T-helper 2 cell treated with Interferon-gamma antibody and Interleukin-4, amounts not matched to agents 5 μg/mL and 100 μg/mL, for 36 hours (primary cell): ENCODE results near the gene APOBEC3F.

Source experiments
- DNase-seq: peaks from one replicate; pipeline ENCODE4 v3.0.0; 2021; ENCODE audit warnings: low spot score
- H3K27ac Mint-ChIP-seq: one replicate; pipeline ENCODE4 v1.8.0; 2021; ENCODE audit warnings: mild to moderate bottlenecking, mixed read lengths
- H3K27me3 Mint-ChIP-seq: one replicate; pipeline ENCODE4 v1.8.0; 2021; ENCODE audit warnings: low read depth, mixed read lengths
- H3K36me3 Mint-ChIP-seq: one replicate; pipeline ENCODE4 v1.8.0; 2021; ENCODE audit warnings: low read depth, mixed read lengths
- H3K4me1 Mint-ChIP-seq: one replicate; pipeline ENCODE4 v1.8.0; 2021; ENCODE audit warnings: low read depth, mixed read lengths
- H3K4me3 Mint-ChIP-seq: one replicate; pipeline ENCODE4 v1.8.0; 2022; ENCODE audit warnings: mild to moderate bottlenecking, moderate library complexity, mixed read lengths
- H3K9me3 Mint-ChIP-seq: one replicate; pipeline ENCODE4 v1.8.0; 2021; ENCODE audit warnings: mixed read lengths

Gene APOBEC3F

GRCh38 chr22:39087881-39088684 lies 47.4 kb downstream of the APOBEC3F start:
- Mint-ChIP-seq H3K36me3 (peaks cover 22% of the 10 kb centered on the region), H3K4me1 (peaks cover 61% of the 10 kb centered on the region), H3K4me3 (no peak overlapping the region), H3K27ac (peak overlapping the region; percentile 79), H3K27me3 (no peaks in the 10 kb centered on the region), H3K9me3 (no peaks in the 10 kb centered on the region)
- no peak for DNase-seq

DNA sequence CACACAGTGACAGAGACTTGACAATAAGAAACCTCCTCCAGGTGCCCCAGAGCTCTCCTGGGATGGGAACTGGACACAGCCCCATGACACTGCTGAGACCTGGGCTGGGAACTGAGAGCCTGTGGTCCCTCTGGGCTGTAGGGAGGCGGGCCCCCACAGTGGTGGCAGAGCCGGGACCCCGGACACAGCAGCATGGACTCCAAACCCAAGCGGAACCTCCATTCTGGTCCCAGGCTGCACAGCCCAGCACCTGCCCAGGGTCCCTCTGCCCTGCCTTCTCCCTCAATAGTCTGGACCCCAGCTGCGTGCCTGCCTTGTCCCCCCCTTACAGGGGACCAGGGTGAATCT lies 48.0 kb downstream of the APOBEC3F start:
- Mint-ChIP-seq H3K27ac (peak overlapping the region; percentile 97), H3K9me3 (no peaks in the 10 kb centered on the region), H3K4me3 (no peak overlapping the region), H3K4me1 (peaks cover 62% of the 10 kb centered on the region), H3K27me3 (no peaks in the 10 kb centered on the region), H3K36me3 (peaks cover 16% of the 10 kb centered on the region)
- no peak for DNase-seq

DNA sequence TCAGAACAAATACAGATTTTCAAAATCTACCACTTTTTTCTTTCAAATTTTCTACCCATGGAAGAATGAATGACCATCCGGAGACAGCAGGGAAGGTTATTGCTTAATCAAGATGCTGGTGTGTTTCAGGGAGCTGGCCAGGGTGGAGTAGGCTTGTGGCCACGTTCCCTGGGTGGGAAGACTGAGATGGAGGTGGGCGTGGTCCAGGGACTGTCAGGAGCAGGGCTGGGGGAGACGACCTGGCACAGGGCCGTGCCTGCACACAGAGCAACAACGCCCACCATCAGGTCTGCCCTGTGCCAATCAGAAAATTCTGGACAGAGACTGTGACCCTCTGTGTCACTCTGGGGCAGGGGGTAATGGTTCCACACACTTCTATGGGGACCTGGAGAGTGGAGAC lies 49.3 kb downstream of the APOBEC3F start:
- Mint-ChIP-seq H3K4me3 (peak overlapping the region; percentile 81), H3K27ac (peak overlapping the region; percentile 97), H3K9me3 (no peaks in the 10 kb centered on the region), H3K36me3 (peaks cover 15% of the 10 kb centered on the region), H3K27me3 (no peaks in the 10 kb centered on the region), H3K4me1 (peaks cover 71% of the 10 kb centered on the region)
- no peak for DNase-seq

DNA sequence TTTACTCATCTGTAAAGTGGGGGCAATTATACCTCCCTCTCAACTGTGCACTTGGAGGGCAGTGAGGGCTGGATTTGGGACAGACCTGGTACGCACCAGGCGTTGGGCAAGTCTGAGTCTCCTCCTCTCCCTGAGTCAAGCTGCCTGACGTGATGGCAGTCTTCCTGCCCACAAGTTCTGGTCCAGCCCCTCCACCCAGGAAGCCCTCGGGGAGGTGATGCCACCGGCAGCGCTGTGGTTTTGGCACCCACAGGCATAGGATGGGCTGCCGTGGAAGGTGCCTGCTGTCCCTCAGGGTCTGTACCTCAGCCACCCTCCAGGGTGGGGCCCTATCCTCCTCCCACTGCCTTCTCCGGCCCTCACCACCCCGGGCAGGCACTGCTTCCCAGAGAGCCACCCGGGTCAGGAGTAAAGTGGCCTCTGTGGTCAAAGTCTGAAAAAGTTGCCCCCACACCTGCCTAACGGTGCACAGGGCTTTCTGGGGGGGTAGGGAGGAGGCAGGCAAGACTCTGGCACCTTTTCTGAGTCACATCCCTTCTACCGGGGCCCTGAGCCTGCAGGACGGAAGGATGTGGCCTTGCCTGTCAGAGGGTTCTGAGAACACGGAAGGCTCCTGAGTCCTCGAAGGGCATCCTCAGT lies 49.9 kb downstream of the APOBEC3F start:
- DNase-seq = peak; percentile 81
- Mint-ChIP-seq H3K9me3 (no peaks in the 10 kb centered on the region), H3K4me1 (peaks cover 76% of the 10 kb centered on the region), H3K27ac (peak overlapping the region; percentile 97), H3K27me3 (no peaks in the 10 kb centered on the region), H3K36me3 (peaks cover 12% of the 10 kb centered on the region), H3K4me3 (peak overlapping the region; percentile 81)

DNA sequence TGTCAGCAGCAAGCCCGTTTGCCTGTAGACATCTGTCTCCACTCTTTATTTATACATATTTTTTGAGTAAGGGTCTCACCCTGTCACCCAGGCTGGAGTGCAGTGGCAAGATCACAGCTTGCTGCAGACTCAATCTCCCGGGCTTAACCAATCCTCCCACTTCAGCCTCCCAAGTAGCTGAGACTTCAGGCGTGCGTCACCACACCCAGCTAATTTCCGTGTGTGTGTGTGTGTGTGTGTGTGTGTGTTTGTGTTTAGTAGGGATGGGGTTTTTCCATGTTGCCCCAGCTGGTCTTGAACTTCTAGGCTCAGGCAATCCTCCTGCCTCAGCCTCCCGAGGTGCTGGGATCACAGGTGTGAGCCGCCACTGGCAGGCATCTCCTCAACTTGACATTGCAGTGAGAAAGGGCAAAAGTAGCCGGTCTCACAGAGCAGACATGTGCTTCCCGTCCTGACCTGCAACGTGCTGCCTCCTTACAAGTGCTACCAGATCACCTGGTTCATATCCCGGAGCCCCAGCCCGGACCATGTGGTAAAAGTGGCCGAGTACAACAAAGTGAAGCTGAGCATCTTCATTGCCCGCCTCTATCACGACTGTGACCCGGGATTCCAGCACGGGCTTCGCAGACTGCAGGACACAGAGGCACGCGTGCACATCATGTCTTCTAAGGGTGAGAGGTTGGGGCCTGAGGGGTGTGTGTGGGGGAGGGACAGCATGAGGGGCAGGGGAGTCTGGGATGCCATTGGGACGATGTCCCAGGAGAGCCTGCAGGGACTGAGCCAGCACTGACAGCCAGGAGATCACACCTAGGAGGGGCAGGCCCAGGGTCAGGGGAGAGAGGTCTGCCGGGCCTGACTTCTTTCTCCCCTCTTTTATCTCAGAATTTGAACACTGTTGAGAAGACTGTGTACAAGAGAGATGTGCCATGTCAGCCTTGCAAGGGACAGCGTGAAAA lies 50.7 kb downstream of the APOBEC3F start:
- Mint-ChIP-seq H3K9me3 (no peaks in the 10 kb centered on the region), H3K4me1 (peaks cover 81% of the 10 kb centered on the region), H3K27ac (peak overlapping the region; percentile 97), H3K36me3 (peaks cover 10% of the 10 kb centered on the region), H3K4me3 (peak overlapping the region; percentile 81), H3K27me3 (no peaks in the 10 kb centered on the region)
- no peak for DNase-seq

- peak; percentile 27 for DNase-seq
- H3K4me3 Mint-ChIP-seq = peak overlapping the region; percentile 81
- H3K4me1 Mint-ChIP-seq = peaks cover 82% of the 10 kb centered on the region
- H3K27ac Mint-ChIP-seq = peak overlapping the region; percentile 97
- H3K27me3 Mint-ChIP-seq = no peaks in the 10 kb centered on the region
- no peaks in the 10 kb centered on the region for H3K9me3 Mint-ChIP-seq
- H3K36me3 Mint-ChIP-seq = peaks cover 6% of the 10 kb centered on the region
Measured at GRCh38 chr22:39092111-39092862, 51.6 kb downstream of the APOBEC3F start.

GRCh38 chr22:39094717-39095389 lies 54.2 kb downstream of the APOBEC3F start:
- Mint-ChIP-seq H3K36me3 (peaks cover 7% of the 10 kb centered on the region), H3K4me3 (peak overlapping the region; percentile 27), H3K27ac (peak overlapping the region; percentile 81), H3K4me1 (peaks cover 86% of the 10 kb centered on the region), H3K9me3 (no peaks in the 10 kb centered on the region), H3K27me3 (no peaks in the 10 kb centered on the region)
- no peak for DNase-seq

DNA sequence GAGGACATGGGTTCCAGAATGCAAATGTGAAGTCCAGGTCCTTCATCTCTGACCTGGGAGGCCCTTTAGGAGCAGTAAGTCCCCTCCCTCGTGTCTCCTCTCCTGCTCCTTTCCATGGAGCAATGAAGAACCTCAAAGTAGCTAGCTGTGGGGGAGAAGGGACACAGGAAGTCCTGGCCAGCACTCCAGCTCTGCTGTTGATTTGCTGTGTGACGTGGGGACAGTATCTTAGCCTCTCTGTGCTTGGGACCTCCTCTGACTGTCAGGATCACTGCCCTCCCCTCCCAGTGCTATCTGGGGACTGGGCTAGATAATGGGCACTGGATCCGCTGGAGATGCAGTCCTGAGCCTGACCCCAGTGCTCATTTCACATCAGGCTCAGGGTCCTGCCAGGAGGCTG lies 55.3 kb downstream of the APOBEC3F start:
- DNase-seq = no peak
- Mint-ChIP-seq H3K9me3 (no peaks in the 10 kb centered on the region), H3K27me3 (no peaks in the 10 kb centered on the region), H3K36me3 (peaks cover 7% of the 10 kb centered on the region), H3K27ac (peak overlapping the region; percentile 81), H3K4me1 (peaks cover 80% of the 10 kb centered on the region), H3K4me3 (peak overlapping the region; percentile 8)

DNA sequence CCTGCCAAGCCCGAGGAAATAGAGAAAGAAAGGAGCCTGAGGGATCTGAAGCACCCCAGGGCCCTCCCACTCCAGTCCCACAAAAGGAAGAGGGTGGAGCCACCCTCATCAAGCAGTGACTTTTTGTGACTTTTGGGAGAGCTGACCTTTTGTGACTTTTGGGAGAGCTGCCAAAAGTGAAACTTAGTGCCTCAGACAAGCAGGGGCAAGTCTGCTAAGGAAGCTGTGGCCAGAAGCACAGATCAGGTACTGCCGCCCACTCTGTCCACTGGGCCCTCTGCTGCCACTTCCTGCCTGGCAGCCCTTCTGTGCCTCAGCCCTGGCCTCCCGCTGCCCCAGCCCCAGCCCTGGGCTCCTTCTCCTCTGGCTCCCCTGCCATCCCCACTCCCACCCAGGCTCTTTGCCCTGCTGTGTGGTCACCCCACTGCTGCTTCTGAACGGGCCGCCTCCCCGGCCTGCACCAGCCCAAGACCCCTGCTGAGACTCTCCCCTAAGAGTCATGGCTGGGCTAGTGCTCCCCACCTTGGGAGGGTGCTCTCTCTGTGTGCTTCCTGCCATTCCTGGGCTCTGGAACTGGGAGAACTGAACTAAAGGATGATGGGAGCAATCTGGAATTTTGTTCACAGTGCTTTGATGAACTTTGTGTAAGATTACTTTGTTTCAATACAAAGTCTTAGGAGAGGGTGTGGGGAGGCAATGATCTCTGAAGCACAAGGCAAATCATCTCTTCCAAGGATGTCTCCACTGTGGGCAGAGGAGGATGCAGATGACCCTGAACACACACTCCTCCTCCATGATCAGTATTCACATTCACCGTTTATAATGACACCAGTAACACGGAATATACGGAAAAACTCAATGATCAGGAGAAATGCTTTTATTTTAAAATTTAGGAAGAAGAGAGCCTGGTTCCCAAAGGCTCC lies 56.7 kb downstream of the APOBEC3F start, which contains the start of gene APOBEC3H:
APOBEC3H (plus strand) TSS at position 147 of the 923 bp plus-strand sequence. CDS start 3,035 bp downstream, outside the sequence.
- H3K27me3 Mint-ChIP-seq = no peaks in the 10 kb centered on the region
- peak within 1 kb of the TSS; percentile 90 for H3K27ac Mint-ChIP-seq
- peaks cover 66% of the 10 kb centered on the region for H3K4me1 Mint-ChIP-seq
- H3K4me3 Mint-ChIP-seq = peak within 1 kb of the TSS; percentile 89
- peaks cover 4% of the 10 kb centered on the region for H3K36me3 Mint-ChIP-seq
- no peaks in the 10 kb centered on the region for H3K9me3 Mint-ChIP-seq
- peak; percentile 60 for DNase-seq

- H3K27ac Mint-ChIP-seq = peak overlapping the region; percentile 90
- H3K4me1 Mint-ChIP-seq = peaks cover 59% of the 10 kb centered on the region
- peaks cover 3% of the 10 kb centered on the region for H3K36me3 Mint-ChIP-seq
- DNase-seq = no peak
- H3K27me3 Mint-ChIP-seq = no peaks in the 10 kb centered on the region
- peak overlapping the region; percentile 89 for H3K4me3 Mint-ChIP-seq
- no peaks in the 10 kb centered on the region for H3K9me3 Mint-ChIP-seq
Measured at GRCh38 chr22:39098026-39098425, 57.4 kb downstream of the APOBEC3F start.

GRCh38 chr22:39098576-39098975 lies 57.9 kb downstream of the APOBEC3F start:
- peaks cover 3% of the 10 kb centered on the region for H3K36me3 Mint-ChIP-seq
- peak overlapping the region; percentile 49 for H3K4me3 Mint-ChIP-seq

GRCh38 chr22:39101226-39101625 lies 60.6 kb downstream of the APOBEC3F start:
- Mint-ChIP-seq H3K27ac (no peak overlapping the region), H3K4me1 (peaks cover 38% of the 10 kb centered on the region)
- no peak for DNase-seq

More at GRCh38 chr22:39098576-39098975, 57.9 kb downstream of the APOBEC3F start:
- Mint-ChIP-seq H3K4me1 (peaks cover 59% of the 10 kb centered on the region), H3K27ac (peak overlapping the region; percentile 79), H3K27me3 (no peaks in the 10 kb centered on the region), H3K9me3 (no peaks in the 10 kb centered on the region)
- no peak for DNase-seq

More at GRCh38 chr22:39101226-39101625, 60.6 kb downstream of the APOBEC3F start:
- no peaks in the 10 kb centered on the region for H3K27me3 Mint-ChIP-seq
- no peak overlapping the region for H3K4me3 Mint-ChIP-seq
- no peaks in the 10 kb centered on the region for H3K9me3 Mint-ChIP-seq
- peaks cover 3% of the 10 kb centered on the region for H3K36me3 Mint-ChIP-seq
